ENCODE measurements around the gene SLC6A6. TPM values are rescaled to one million over a fixed set of nuclear protein-coding genes. Genes with fewer than 3 reads are reported as not detected.

Gene SLC6A6
- total and polyA plus RNA-seq, 2 experiments from 2014 or later, result 4.6 to 10.6 TPM

DNA sequence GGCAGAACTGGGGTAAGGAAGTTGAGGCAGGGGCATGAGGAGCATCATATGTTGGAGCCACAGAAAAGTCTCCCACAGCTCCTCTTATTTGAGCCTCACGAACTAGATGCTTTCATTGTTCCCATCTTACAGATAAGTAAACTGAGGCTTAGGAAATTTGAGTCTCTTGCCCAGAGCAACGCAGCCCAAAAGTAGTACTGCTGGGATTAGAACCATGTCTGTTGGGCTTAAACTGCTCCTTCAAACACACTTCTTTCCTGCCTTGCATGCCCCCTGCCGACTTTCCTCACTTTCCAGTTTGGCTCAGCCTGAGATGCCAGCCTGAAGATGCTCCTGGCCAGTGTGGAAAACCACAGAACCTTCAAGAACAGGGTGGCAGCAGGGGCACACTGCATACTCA, 43.1 kb upstream of the SLC6A6 start:
- Histone ChIP-seq H3K27ac (no peak overlapping the region), H4K20me1 (ENCODE audit: insufficient read depth) (no peaks in the 10 kb centered on the region), H3K9me2 (ENCODE audit: insufficient read depth) (no peaks in the 10 kb centered on the region), H3K4me3 (no peak overlapping the region), H3F3A (ENCODE audit: insufficient read depth) (no peaks in the 10 kb centered on the region), H3K4me2 (ENCODE audit: unreplicated experiment) (no peak overlapping the region), H2AFZ (no peak overlapping the region), H3K79me2 (ENCODE audit: insufficient read depth) (no peaks in the 10 kb centered on the region), H3K9me3 (ENCODE audit: low read depth) (no peaks in the 10 kb centered on the region), H3K36me3 (ENCODE audit: low read depth) (no peaks in the 10 kb centered on the region), H3K27me3 (replicated peaks; ENCODE audit: insufficient read depth) (peaks cover 14% of the 10 kb centered on the region; the same call in 1 of the 2 replicates), H3K9ac (no peak overlapping the region), H3K4me1 (ENCODE audit: insufficient read depth) (no peaks in the 10 kb centered on the region)
- TF ChIP-seq EZH2 (IDR thresholded peaks at IDR 0.05; ENCODE audit: insufficient read depth, poor library complexity, severe bottlenecking), result no peak
- 98% methylated on average over 3 of the region's 3 CpGs for WGBS, 2 experiments (ENCODE audit: low coverage in 1 of 2, low lambda C conversion rate in 2 of 2, missing lambda C conversion rate in 2 of 2)
- no peak for DNase-seq
- in situ Hi-C loops (cut with MboI), result no loop called here

- H3K4me2 ChIP-seq (ENCODE audit: unreplicated experiment), result no peak overlapping the region
- no peak overlapping the region for H2AFZ ChIP-seq
- H3K27ac ChIP-seq, result no peak overlapping the region
- peaks cover 14% of the 10 kb centered on the region; the same call in 1 of the 2 replicates for H3K27me3 ChIP-seq (replicated peaks; ENCODE audit: insufficient read depth)
- no peaks in the 10 kb centered on the region for H3K36me3 ChIP-seq (ENCODE audit: low read depth)
- H3K9me2 ChIP-seq (ENCODE audit: insufficient read depth), result no peaks in the 10 kb centered on the region
- no peaks in the 10 kb centered on the region for H3F3A ChIP-seq (ENCODE audit: insufficient read depth)
- no peak for DNase-seq
- no peak overlapping the region for H3K4me3 ChIP-seq
- in situ Hi-C loops (cut with MboI), result no loop called here
- H3K9ac ChIP-seq, result no peak overlapping the region
- no peak for TF ChIP-seq EZH2phosphoT487 (IDR thresholded peaks at IDR 0.05; ENCODE audit: insufficient read depth, low read depth)
- no peak for TF ChIP-seq EZH2 (IDR thresholded peaks at IDR 0.05; ENCODE audit: insufficient read depth, poor library complexity, severe bottlenecking)
- 79 to 88% methylated on average over 14 of the region's 14 CpGs for WGBS, 2 experiments (ENCODE audit: low coverage in 1 of 2, low lambda C conversion rate in 2 of 2, missing lambda C conversion rate in 2 of 2)
- no peaks in the 10 kb centered on the region for H3K4me1 ChIP-seq (ENCODE audit: insufficient read depth)
- no peaks in the 10 kb centered on the region for H4K20me1 ChIP-seq (ENCODE audit: insufficient read depth)
- H3K9me3 ChIP-seq (ENCODE audit: low read depth), result no peaks in the 10 kb centered on the region
- H3K79me2 ChIP-seq (ENCODE audit: insufficient read depth), result no peaks in the 10 kb centered on the region
Measured at GRCh38 chr3:14360123-14360881, 42.1 kb upstream of the SLC6A6 start.

DNA sequence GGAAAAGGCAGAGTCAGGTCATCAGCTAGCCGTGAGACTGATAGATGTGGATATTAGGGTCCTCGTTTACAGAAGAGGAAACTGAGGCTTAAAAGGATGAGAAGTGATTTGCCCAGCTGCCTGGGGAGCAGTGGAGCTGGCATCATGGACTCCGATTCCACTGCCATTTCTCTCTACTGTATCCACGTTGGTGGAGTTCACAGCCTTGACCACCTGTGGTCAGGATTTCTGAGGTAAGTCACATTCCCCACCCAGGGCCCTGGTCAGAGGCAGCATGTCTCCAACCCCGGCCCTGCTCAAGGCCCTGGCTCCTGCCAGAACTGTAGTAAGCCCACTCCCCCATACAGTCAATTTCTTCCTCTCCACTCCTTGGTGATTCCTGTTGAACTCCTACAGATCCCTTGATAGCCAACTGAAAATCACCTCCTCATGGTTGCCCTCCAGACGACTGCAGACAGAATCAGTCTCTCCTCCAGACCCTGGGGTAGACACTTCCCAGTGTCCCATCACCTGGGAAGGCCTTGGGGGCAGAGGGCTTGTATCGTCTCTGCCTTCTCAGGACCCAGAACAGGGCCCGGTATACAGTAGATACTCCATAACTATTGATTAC, 41.2 kb upstream of the SLC6A6 start:
- Histone ChIP-seq H3F3A (ENCODE audit: insufficient read depth) (no peaks in the 10 kb centered on the region), H3K79me2 (ENCODE audit: insufficient read depth) (no peaks in the 10 kb centered on the region), H3K27ac (no peak overlapping the region), H3K4me2 (ENCODE audit: unreplicated experiment) (no peak overlapping the region), H4K20me1 (ENCODE audit: insufficient read depth) (no peaks in the 10 kb centered on the region), H3K27me3 (replicated peaks; ENCODE audit: insufficient read depth) (peaks cover 14% of the 10 kb centered on the region; the same call in 1 of the 2 replicates), H3K9me2 (ENCODE audit: insufficient read depth) (no peaks in the 10 kb centered on the region), H3K9me3 (ENCODE audit: low read depth) (no peaks in the 10 kb centered on the region), H2AFZ (no peak overlapping the region), H3K9ac (no peak overlapping the region), H3K4me1 (ENCODE audit: insufficient read depth) (no peaks in the 10 kb centered on the region), H3K36me3 (ENCODE audit: low read depth) (no peaks in the 10 kb centered on the region), H3K4me3 (no peak overlapping the region)
- in situ Hi-C loops (cut with MboI), result no loop called here
- no peak for DNase-seq
- no peak for TF ChIP-seq EZH2phosphoT487 (IDR thresholded peaks at IDR 0.05; ENCODE audit: insufficient read depth, low read depth)
- no peak for TF ChIP-seq EZH2 (IDR thresholded peaks at IDR 0.05; ENCODE audit: insufficient read depth, poor library complexity, severe bottlenecking)
- WGBS, 2 experiments (ENCODE audit: low coverage in 1 of 2, low lambda C conversion rate in 2 of 2, missing lambda C conversion rate in 2 of 2), result 78% methylated on average over 8 of the region's 8 CpGs

DNA sequence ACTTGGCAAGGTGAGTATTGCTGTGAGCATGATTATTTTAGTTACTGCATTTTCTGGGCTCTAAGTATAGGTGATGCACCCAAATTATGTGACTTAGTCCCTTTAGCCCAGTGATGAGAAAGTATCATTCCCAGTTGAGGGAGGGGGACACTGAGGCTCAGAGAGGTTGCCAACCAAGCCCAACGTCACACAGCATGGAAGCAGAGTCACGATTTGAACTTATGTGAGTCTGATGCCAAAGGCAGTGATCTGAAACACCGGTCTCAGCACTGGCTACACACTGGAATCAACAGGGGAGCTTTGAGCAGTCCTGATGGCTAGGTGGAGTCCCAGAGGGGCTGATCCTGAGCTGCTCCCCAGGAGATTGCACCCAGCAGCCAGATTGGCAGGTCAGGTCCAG, 39.5 kb upstream of the SLC6A6 start:
- peaks cover 11% of the 10 kb centered on the region; the same call in 1 of the 2 replicates for H3K27me3 ChIP-seq (replicated peaks; ENCODE audit: insufficient read depth)
- H3K27ac ChIP-seq, result no peak overlapping the region
- no peak overlapping the region for H3K4me3 ChIP-seq
- H2AFZ ChIP-seq, result no peak overlapping the region
- no peak for DNase-seq
- no peak overlapping the region for H3K4me2 ChIP-seq (ENCODE audit: unreplicated experiment)
- no peaks in the 10 kb centered on the region for H3K79me2 ChIP-seq (ENCODE audit: insufficient read depth)
- in situ Hi-C loops (cut with MboI), result no loop called here
- H3F3A ChIP-seq (ENCODE audit: insufficient read depth), result no peaks in the 10 kb centered on the region
- WGBS, 2 experiments (ENCODE audit: low coverage in 1 of 2, low lambda C conversion rate in 2 of 2, missing lambda C conversion rate in 2 of 2), result 56 to 57% methylated on average over 3 of the region's 3 CpGs
- no peak overlapping the region for H3K9ac ChIP-seq
- no peaks in the 10 kb centered on the region for H3K9me3 ChIP-seq (ENCODE audit: low read depth)
- no peaks in the 10 kb centered on the region for H4K20me1 ChIP-seq (ENCODE audit: insufficient read depth)
- H3K4me1 ChIP-seq (ENCODE audit: insufficient read depth), result no peaks in the 10 kb centered on the region
- no peaks in the 10 kb centered on the region for H3K36me3 ChIP-seq (ENCODE audit: low read depth)
- H3K9me2 ChIP-seq (ENCODE audit: insufficient read depth), result no peaks in the 10 kb centered on the region
- no peak for TF ChIP-seq EZH2phosphoT487 (IDR thresholded peaks at IDR 0.05; ENCODE audit: insufficient read depth, low read depth)
- TF ChIP-seq EZH2 (IDR thresholded peaks at IDR 0.05; ENCODE audit: insufficient read depth, poor library complexity, severe bottlenecking), result no peak
